Inferior parietal cortex (tissue), 1 donor: ENCODE measurements around the gene CHST11.

Source experiments
- DNase-seq: peaks from one replicate; pipeline ENCODE4 v3.0.0-alpha.2; 2016; ENCODE audit errors: extremely low spot score

Gene CHST11

DNA sequence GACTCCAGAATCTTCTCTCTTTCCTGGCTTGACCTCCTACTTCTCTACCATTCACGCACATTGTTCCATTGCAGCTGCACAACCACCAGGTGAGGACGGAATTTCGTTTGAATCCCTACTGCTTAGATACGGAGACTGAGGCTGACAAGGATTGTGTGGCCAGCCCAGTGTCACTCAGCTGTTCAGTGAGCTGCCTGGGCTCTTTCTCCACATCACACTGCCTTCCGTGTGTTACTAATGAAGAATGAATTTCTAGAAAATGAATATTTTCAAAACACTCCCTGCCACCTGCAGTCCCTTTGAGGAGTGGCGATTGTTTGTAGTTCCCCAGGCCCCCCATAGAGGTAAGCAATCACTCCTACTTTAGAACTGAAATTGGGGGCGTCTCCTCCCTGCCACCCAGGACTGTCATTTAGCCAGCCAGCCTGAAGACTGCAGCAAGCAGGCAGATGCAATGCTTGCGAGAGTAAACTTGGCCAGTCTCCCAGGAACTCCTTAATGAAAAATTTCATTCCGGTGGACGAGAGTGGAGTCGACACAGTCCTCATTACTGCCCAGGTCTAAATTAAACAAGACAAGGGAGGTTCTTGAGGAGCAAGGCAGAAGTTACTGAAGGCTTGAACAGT, 261.7 kb downstream of the CHST11 start:
- peak; percentile 22 for DNase-seq

GRCh38 chr12:104719700-104720338, 263.1 kb downstream of the CHST11 start:
- DNase-seq, result no peak

- no peak for DNase-seq
Observed at GRCh38 chr12:104720339-104721038, 263.7 kb downstream of the CHST11 start.

- DNase-seq, result no peak
Observed at GRCh38 chr12:104721039-104721405, 264.3 kb downstream of the CHST11 start.

- DNase-seq, result no peak
Observed at GRCh38 chr12:104721936-104722335, 265.2 kb downstream of the CHST11 start.

GRCh38 chr12:104722601-104723534, 266.1 kb downstream of the CHST11 start:
- no peak for DNase-seq

DNA sequence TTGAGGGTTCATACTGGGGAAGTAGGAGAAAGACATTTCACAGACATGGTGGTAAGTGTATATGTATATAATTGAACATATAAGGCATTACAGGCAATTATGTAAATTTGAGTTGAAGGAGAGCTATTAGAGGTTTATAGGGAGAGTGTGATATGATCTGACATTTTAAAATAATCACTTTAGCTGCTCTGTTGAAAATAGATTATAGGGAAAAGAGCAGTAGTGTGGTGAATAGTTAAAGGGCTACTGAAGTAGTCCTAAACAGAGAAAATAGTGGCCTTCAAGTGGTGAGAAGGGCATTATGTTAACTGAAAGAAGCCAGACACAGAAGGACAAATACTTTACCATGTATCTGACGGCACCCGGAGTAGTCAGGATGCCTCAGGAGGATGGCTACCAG, 267.1 kb downstream of the CHST11 start:
- DNase-seq, result no peak

- no peak for DNase-seq
Observed at GRCh38 chr12:104724992-104725585, 268.3 kb downstream of the CHST11 start.

- no peak for DNase-seq
Observed at GRCh38 chr12:104725610-104726009, 268.9 kb downstream of the CHST11 start.

DNA sequence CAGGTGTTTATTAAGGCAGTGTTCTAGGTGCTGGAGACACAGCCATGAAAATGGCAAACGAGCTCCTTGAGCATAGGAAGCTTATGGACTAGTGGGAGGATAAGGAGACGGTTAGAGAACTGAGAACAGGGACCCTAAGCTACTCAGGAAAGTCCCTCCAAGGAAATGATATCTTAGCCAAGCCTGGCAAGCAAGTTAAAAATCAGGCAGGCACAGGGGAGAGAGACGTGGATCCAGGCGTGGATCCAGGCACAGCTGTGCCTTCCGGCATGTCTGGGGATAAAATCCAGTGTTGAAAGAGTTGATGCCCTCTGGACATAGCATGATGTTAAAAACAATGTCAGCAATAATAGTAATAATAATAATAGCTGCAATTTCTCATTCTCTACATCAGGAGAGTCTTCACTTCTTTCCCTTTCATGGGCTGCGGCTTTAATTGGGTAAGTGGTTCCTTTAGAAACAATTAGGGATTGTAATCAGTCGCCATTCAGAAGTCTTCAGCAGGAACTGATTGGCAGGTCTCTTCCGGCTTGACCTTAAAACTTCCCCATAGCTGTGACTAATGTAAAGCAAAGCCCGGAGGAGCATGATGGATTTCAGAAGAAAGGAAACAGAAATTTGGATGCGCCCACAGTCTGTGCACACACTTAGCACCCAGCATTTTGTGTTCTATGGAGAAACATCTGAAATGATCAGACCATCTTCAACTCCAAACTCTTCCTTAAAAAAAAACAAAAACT, 271.1 kb downstream of the CHST11 start:
- DNase-seq, result no peak

DNA sequence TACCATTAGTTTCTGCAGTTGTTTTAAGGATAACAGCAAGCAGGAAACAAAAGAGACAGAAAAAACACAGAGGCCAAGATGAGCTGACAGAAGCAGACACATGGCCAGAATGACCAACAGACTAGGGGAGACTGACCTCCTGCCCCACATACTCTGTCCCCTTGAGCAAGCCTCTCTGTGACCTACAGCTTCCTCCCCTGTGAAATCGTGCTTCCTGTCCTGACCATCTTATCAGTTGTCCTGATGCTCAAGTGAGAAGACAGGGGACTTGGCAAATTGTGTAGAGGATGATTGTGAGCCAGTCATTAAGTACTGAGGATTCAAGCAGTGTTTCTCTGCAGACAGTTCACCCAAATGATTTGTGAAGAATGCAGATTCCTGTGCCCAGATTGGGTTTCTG, 272.3 kb downstream of the CHST11 start:
- DNase-seq, result no peak

DNA sequence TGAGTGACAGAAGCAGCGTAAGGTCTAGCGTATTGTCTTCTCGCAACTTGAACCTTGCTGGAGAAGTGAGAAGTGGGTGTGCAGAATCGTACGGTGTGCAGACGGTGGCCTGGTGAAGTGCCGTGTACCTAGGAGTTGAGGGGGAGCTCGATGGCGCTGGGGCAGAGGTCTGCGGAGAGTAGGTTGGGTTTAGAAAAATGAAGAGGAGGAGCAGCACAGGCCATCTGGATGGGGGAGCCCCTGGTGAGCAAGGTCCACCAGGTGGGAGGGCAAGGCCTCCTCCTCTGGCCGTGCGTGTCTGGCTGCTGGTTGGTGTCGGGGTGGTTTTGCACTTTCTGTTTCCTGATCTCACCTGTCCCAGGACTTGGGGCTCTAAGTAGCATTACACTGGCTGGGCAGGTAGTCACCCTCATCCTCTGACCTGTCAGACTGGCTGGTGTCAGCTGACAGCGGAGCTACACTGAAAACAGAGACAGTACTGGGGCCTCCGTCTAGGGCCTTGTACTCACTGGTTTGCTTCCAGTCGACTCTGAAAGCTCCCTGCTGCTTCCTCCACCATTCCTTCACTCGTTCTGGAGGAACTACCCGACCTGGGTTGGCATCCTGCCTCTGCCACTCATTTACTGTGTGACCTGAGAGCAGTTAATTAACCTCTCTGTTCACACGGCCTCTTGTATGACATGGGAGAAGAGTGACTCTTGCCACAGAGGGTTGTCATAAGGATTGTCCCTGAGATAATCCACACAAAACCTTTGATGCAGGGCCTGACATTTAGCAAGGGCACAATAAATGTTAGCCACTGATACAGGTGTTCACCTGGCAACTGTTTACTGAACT, 273.1 kb downstream of the CHST11 start:
- no peak for DNase-seq

GRCh38 chr12:104730763-104731162, 274.0 kb downstream of the CHST11 start:
- no peak for DNase-seq

- DNase-seq, result no peak
Observed at GRCh38 chr12:104733717-104734175, 277.0 kb downstream of the CHST11 start.

DNA sequence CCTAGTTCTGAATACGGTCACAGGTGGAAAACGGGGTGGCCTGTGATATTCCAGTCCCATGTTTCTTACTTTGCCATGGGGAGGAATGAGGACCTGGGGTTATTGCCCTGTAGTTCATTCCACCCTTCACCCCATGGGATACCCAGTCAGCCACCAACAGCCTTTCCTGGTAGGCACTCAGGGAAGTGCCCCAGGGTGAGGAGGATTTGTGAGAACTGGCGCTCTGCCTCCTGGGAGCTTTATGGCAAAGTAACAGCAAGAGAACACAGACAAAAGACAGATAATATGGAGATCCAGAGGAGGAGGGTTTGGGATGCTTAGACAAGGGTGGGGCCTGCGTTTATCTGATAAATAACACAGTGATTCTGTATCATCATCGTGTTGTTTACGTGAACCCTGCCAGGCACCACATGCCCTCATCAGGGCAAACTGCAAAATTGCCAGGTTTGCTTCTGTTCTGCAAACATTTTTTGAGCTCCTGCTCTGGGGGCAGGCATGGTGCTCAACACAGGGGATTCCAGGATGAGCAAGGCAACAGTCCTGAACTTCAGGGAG, 277.9 kb downstream of the CHST11 start:
- DNase-seq, result no peak

DNA sequence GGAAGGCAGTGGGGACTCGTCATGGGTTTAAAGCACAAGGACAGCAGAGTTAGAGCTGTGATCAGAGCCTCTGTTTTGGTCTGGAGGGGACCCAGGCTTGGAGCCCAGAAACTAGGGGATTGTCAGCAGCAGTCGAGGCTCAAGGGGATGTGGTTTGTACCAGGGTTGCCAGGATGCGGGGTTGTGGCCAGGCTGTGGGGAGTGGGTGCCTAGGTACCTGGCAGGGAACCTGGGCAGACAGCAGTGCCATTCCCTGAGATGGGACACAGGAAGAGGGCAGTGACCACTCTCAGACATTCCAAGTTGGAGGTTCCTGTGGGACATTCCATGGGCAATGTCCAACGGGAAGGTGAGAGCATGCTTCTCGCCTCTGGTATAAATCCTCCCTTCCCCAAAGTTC, 279.1 kb downstream of the CHST11 start:
- DNase-seq, result no peak

DNA sequence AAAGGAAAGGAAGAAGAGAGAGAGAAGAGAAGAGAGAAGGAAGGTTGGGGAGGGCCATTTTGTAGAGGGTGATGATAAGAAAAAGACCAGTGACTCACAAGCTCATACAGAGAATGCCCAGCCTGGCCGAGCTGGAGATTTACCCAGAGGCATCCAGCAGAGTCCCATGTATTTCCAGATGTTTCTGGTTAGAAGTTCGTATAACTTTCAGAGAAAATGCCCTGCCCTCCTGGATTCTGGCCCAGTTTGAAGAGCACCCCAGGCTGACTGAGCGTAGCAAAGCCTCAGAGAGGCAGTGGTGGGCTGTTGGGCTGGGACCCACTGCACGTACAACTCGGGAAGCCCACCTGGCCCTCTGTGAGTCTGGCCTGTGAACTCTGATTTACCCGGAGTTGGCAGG, 279.6 kb downstream of the CHST11 start:
- DNase-seq, result no peak

- DNase-seq, result no peak
Observed at GRCh38 chr12:104737113-104737512, 280.4 kb downstream of the CHST11 start.

GRCh38 chr12:104737791-104738301, 281.1 kb downstream of the CHST11 start:
- no peak for DNase-seq
